Measurements from ENCODE around the gene CFAP45.

DNA sequence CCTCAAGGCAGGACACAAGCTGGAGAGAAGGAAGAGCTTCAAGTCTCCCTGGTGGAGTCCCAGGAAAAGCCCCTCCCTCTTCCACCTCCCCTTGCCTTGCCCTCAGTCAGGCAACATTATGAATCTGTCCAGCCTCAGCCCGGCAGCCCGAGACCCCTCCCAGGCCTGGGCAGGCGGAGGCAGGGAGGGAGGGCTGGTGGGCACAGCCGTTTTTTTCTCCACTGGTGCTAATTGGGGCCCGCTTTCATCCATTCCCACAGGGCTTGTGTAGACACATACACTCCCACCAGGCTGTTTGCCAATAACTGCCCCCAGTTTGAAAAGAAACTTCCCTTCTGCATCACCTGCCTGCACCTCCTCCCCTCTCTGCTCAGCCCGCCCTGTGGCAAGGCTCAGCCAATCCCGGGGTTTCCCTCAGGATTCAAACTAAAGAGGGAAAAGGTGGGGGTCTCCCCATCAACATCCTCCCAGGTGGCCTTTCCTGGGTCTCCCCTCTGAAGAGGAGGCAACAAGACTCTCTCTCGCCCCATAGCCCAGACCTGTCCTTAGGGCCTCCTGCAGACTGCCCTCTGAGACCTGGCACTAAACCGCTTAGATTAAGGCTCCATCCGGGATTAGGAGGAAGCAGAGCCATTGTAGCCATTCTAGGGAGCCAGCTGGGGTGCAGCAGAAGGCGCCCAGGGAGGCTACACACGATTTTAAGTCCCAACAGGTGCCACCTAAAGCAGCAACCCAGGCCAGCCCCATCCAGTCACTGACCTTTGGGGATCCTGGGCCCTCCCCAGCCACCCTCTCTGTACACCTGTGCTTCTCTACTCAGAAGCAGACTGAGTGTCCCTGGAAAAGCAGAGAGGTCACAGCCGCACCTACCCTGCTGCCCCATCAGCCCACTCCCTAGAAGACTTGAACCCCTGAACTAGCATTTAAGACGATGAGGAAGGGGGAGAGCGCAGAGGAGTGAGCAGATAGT is 41.9 kb upstream of the CFAP45 start:
- TF ChIP-seq POLR2AphosphoS5 (IDR thresholded peaks at IDR 0.05; ENCODE audit: low read depth, low read length) (no peak), POLR2A (IDR thresholded peaks at IDR 0.05; ENCODE audit: low read depth, low read length) (no peak), TAF1 (IDR thresholded peaks at IDR 0.05; ENCODE audit: borderline replicate concordance, low read depth, low read length) (no peak)

Measured in GM12892 (cell line).